Middle frontal gyrus (tissue), 1 donor: ENCODE data around the gene CCDC142.
"Not testable (repeated sequence)": the region's sequence is repeated elsewhere in the genome, so short reads cannot be mapped to it uniquely, and the experiment has no call there.

Experiments used
- DNase-seq: peaks from one replicate; pipeline ENCODE4 v3.0.0-alpha.2; 2015; ENCODE audit warnings: low spot score; ENCODE audit errors: extremely low spot score

Gene CCDC142

DNA sequence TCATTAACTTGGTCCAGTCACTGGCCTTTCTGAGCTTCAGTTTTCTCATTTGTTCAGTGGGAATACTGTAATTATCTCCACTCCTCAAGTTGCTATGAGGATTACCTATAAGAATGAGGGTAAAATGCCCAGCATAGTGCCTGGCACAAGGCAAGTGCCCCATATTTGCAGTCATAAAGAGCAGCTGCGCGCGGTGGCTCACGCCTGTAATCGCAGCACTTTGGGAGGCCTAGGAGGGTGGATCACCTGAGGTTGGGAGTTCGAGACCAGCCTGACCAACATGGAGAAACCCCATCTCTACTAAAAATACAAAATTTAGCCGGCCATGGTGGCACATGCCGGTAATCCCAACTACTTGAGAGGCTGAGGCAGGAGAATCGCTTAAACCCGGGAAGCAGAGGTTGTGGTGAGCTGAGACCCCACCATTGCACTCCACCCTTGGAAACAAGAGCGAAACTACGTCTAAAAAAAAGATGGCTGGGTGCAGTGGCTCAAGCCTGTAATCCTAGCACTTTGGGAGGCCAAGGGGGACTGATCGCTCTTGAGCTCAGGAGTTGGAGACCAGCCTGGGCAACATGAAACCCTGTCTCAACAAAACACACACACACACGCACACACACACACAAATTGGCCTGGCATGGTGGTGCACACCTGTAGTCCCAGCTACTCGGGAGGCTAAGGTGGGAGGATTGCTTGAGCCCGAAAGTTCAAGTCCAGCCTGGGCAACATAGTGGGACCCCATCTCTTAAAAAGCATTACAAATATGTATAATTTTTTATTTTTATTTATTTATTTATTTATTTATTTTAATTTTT lies 40.1 kb downstream of the CCDC142 start:
- not testable (repeated sequence) for DNase-seq

DNA sequence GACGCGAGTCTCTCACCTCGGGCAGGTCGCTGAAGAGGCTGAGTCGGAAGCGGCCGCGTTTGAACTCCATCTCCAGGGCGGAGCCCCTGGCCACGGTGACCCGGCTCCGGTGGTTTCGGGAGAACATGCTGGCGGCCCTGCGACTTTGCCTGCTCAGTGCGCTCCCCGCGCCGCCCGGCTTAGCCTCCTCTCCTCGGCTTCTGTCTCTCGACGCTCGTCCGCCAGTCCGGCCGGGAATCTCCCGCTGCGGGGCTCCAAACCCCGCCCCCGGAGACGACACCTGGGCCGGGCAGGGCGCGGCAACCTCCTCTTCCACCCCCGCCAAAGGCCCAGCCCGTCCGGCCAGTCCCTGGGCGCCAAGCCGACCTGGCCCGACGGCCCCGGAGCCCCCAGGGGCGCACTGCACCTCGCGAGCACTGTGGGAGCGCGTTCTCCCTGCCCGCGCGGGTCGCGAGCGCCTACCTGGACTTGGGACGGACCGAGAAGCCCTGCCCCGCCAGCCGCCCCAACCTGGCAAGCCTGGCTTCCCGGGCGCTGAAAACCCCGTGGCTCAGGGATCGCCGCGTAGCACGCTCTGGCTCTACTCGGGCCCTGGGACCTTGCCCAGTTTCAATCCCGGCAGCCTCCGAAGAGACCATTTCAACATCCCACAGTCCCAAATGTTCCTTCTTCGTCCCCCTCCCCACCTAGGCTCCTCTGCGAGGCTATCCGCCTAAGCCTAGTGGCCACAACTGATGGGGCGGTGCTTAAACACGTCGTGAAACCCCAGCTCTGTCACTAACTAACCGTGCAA lies 40.9 kb downstream of the CCDC142 start, which contains the start of gene RTKN:
Gene RTKN, minus strand, starts transcription at position 248 of the 793 bp plus-strand sequence. Its CDS starts 121 bp downstream, at position 127.
- DNase-seq: no peak

DNA sequence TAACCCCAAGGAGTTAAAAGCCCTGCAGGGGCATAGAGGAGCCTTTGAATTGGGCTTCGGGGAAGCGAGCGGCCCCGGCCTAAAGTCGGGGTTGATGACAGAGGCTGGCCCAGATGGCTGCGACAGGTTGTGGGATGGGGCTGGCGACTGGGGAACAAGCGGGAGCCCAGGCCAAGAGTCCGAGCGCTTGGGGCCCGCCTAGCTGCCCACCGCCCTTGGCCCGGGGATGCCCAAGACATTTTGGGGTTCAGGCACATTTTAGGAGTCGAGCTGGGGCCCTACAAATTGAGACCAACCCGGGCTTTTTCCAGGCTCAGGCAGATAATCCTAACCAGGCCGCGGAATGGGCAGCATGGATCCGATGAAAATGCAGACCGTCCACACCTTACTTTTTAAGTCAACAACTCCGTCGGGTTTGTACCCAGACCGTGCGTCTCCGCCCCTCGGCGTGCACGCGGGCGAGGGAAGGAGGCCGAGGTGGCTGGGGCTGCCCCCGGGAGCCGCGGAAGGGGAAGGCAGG lies 41.6 kb downstream of the CCDC142 start:
- DNase-seq: no peak

DNA sequence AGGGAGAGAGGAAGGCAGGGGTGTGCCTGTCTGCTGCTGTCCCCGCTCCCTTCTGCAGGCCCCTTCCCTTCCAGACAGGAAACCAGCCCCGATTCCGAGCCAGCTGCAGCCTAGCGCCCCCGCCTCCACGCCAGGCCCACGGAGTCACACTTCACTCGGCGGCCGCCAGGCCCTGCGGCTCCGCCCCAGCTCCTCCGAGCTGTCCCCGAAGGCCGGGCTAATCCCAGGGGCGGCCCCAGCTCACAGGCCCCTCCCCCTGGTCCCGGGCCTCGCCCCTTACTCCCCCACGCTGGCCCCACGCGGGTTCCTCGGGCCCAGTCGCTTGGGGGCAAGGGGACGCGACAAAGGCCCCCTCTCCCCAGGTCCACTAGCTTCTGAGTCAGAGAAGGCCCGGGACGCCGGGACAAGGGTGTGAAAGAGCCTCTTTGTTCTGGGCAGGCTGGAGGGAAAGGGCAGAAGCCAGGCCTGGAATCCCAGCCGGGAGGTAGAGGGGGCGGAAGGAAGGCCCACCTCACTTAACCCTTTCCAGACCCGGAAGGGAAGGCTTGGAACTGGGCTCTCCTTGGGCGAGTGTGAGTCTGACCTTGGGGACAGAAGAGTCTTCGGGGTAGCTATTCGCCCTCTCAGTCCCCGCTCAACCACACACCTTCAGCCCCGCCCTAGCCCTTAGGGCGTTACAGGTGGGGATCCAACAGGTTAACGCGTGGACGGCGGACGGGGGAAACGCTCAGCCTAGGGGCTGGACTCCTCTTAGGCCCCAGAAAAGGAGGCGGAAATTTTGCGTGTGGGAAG lies 42.2 kb downstream of the CCDC142 start:
- DNase-seq: peak; percentile 58

DNA sequence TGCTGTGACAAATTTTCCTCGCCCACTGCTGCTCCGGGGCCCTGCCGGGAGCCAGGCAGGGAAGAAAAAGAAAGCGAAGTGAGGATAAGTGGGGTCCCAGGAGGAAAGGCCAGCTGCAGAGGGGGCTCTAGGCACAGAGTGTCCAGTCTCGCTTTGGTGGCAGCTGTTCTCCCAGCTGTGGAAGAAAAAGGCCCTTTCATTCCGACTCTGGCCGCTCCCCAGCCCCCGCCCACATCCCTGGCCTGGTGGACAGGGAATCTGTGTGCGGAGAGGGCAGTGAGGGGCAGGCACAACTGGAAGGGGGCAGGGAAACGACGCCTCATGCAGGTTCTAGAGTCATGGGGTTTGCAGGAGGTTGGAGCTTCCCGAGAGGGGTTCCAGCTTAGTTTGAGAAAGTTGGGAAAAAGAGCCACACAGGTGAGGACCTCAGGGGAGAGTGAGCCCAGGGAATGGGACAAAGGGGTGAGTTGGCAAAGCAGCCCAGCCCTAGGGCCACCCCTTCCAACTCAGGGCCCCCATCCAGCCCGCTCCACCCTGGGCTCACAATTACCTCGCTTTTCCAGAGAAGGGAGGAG lies 42.9 kb downstream of the CCDC142 start:
- DNase-seq: peak; percentile 76

DNA sequence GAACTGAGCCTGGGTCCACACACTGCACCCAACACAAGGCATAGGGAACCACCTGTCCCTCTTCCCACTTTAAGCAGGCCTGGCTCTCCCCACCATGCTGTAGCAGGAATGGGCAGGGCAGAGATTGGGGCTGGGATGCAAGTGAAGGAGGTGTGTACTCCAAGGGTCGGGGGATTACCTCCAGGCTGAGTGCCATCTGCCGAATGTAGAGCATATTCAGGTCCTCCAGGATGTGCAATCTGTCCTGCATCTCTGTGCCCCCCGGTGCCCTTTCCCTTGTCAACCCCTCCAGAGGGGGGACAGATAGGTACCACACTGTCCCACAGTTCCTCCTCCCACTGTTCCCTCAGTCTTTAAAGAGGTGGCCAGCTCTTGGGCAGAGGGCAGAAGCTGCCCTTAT lies 43.4 kb downstream of the CCDC142 start:
- DNase-seq: no peak

DNA sequence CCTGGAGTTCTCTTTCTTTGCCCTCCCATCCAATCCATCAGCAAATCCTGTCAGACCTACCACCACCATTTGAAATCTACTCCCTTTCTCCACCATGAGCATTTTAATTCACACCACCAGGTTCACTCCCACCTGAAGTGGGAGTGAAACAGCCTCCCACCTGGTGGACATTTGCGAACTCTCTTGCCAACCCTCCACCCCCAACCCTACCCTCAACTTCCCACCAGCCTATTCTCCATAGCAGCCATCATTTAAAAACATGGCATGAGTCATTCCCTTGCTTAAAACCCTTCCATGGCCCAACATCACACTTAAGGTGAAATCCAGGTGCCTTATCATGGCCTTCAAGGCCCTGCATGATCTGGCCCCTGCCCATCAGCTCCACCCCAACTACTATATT lies 44.5 kb downstream of the CCDC142 start:
- no peak for DNase-seq

DNA sequence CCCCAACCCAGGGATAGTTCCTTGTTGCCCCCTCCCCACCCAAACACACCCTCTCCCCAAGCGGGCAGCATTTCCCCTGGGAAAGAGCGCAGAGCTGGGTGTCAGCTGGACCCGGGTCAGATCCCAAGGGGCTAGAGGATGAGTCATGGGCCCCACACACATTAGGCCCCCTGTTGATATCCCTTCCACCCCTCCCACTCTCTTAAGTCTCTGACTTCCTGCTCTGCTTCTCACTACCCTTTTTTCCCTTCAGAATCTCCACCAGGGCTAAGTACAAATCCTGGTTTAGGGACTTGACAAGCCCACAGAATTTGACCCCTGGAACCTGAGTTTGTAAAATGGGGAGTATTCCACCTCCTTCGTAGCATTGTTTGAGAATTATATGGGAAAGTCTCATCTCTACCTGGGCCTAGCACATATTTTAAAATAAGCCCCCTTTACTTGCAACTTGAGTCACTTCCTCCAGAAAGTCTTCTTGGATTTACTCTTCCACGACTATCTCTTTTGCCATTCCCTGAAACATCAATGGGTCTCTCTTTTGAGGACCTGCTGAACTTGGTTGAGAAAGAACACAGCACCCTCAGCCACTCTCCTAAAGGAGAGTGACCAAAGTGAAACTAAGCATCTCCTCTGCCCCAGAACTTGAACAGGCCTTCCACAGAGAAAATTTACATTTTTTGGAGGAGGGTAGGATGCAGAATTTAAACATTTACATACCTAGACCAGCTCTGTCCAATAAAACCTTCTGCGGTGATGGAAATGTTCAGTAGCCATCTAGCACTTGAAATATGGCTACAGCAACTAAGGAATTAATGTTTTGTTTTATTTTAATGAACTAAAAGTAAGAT lies 45.7 kb downstream of the CCDC142 start:
- DNase-seq: no peak

DNA sequence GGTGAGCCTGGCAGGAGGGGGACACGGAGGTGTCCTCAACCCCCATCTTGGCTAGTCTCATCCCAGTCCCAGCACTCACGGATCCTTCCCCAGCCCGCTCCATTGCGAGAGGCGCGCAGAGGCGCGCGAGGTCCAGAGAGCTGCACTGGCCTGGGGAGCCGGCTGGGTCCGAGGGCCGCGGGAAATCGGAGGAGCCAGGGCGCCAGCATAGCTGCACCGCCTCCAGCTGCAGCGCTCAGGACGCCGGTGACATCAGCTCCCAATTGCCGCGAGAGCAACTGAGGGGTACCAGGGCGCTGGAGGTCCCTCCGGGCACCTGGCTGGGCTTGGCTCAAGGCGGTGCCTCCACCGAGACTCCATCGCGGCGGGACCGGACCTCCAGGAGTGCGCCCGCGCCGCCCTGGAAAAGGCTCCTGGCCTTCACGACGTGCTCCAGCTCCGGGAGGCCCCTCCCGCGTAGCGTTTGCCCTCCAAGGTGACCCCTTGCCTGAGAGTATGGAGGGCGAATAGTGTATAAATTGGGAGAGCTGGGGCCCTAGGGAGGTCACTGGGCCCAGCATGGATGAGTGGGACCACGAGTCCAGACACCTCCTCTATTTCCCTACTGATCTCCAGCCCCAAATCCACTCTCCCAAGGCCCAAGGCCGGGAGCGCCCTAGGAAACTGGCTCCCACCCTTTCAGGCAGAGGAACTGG lies 46.5 kb downstream of the CCDC142 start:
- no peak for DNase-seq

DNA sequence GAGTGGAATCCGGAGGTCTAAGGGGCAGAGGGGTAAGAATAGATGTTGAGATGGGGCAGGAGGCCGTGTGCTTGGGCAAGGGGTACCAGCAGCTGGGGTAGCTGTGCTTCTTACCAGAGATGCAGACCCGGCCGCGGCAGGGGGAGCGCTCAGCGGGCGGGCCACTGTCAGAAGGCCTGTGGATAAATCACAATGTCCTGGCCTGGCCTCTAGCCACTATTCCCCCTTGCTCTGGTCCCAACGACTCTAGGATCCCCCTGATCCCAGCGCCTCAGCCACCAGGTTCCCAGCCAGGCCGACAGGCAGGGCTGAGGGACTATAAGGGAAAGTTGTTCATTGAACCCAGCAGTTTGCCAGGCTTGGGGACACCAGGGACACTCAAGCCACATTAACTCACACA lies 52.3 kb downstream of the CCDC142 start:
- no peak for DNase-seq

DNA sequence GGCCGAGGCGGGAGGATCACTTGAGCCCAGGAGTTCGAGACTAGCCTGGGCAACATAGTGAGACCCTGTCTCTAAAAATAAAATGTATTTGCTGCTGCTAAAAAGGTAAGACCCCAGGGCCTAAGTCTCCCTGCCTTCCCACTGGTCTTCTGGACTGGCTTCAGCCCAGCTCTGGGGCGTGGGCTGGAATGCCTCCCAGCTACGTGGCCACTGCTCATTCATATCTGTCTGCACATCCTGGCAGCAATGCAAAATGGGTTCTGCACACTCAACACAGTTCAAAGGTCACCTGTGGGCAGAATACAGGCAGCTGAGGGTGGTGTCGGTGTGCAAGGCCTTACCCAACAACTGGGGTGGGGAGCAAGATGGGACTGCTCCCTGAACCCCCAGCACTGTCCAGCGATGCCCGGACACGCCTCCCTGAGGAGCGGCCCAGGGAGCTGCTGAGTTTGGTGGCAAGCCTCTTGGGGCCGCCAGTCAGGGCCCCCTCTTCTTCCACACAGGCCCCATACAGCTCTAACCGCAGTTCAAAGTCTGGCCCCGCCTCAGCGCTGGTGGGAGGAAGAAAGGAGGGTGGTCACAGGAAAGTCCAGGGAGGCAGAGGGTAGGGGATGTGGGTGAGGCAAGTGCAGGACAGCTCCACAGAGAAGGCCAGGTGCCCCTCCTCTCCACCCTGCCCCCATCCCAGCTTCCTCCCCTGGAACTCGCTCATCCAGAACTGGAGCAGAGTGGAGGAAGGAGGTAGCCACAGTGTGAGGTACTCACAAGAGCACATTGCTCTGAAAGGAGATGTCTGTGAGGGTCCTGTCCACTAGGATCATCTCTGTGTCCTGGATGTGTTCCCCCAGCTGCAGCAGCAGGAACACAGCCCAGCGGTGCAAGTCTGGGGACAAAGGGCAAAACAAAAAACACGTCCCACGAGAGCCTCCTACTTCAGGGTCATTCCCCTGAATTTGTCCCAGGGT lies 53.0 kb downstream of the CCDC142 start:
- DNase-seq: no peak

DNA sequence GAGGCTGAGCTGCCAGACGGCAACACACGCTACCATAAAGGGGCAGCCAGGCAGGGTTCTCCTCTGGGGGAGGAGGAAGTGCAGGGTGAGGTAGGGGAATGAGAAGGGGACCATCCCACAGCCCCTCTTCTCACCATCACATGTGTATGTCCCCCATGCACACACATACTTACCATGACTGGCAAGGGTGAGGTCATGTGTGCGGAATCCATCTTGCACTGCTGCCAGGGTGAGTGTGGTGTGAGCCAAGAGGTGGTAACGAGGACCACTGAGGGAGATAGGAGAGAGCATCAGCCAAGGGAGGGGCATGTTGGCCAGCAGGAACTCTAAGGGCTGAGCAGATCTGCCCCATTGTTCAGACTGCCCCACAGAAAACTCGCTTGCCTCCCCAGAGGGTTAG lies 54.1 kb downstream of the CCDC142 start:
- DNase-seq: no peak

DNA sequence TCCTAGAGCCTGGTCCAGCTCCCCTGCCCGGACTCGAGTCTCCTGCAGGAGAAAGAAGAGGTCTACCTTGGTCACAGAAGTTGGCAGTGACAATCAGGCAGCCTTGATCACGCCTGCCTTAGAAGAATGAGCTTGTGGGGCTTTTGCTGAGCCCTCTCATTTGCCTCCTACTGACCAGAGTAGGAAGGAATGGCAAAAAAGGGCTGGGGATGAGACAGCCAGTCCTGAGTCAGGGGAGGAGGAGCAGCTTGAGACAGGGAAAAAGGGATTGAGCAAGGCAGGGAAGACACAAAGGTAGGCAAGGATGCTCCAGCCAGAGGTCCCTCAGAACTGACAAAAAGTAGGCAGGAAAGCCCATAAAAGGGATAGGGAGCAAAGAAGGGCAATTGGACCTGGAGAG lies 55.2 kb downstream of the CCDC142 start:
- no peak for DNase-seq

DNA sequence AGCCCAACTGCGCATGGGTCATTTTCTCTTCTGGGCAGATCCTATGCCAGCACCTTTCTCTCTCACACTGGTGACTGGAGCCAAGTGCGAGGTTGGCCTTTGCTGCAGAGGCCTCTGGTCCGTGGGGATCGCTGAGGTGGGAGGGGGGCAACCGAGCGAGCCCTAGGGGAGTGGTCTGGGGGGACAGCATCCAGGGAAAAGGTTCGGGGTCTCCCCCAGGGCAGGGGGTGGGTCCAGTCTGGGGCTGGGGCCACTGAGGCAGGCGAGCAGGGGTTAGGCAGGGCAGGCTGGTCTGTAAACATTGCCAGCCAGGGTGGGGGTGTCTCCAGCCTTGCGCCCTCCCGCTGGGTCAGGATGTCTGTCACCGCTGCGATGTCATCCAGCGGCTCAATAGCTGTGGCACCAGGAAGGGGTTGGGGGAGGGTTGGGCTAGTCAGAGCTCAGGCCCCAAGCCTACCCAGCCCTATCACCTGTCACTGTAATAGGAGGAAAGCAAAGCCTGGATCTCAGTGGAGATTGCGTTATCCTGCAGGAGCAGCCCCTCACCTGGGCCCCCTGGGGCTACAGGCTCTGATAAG lies 56.5 kb downstream of the CCDC142 start:
- DNase-seq: no peak

DNA sequence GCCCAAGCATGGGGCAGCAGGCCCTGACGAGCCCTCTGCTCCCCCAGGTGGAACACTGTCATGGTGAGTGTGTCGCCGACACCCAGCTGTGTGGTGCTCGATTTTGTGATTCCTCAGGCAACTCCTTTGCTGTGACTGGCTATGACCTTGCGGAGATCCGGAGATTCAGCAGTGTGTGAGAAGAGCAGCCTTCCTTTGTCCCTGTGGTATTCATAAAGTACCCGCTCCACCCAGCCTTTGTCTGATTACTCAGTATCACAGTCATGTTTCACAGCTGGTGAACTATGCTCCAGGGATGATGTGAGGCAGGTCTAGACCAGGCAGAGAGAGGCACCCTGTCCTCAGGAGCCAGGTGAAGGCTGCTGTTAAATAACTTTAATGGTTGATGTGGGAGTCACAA lies 57.3 kb downstream of the CCDC142 start:
- DNase-seq: no peak

DNA sequence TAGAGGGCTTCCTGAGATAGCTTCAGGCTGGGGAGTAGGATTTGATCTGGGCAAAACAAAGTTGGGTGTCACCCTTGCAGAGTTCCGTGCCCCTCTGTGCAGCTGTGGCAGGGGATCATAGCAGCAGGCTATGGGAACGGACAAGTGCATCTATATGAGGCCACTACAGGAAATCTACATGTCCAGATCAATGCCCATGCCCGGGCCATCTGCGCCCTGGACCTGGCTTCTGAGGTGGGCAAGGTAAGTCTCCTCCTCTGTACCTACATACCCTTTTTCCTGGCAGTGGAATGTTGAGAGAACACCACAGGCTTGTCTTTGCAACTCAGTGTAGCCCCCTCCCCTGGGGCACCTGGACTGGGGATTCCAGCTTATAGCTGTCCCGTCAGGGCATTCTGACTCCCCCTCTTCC lies 57.8 kb downstream of the CCDC142 start:
- DNase-seq: no peak

DNA sequence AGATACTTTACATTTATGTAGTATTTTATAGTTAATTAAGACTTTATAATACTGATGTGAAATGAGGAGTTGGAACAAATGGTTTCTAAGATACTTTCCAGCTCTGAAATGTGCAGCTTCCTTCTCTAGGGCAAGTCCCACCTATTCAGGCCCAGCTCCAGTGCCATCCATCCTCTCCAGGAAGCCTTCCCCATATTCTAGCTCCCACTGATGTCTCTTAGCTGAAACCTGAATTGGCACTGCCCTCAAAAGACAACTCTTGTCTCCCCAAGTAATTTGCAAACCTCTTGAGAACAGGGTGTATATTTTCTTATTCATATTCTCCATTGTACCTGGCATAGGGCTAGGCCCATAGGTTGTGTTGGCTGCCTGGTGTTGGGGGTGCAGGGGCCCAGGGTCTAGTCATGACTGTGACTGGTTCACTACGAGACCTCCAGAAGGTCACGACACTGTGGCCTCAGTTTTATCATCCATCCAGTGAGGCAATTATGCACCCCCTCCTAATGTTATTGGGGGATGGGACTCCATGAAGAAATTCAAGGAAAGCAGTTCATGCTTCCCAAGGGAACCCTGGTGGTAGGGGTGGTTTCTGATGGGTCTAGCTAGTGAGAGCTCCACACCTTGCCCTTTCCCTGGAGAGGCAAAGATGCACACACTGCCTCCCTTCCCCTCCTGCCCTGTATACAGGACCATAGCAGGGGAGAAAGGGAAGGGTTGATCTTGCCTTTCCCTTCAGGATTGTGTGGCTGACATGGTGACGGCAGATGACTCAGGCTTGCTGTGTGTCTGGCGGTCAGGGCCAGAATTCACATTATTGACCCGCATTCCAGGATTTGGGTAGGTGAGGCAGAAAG lies 58.4 kb downstream of the CCDC142 start:
- no peak for DNase-seq
